Brain pericyte (primary cell): Measurements from ENCODE around the gene ATP6V0C.

Experiments used
- DNase-seq: peaks from one replicate; pipeline ENCODE4 v3.0.0-alpha.2; 2012; ENCODE audit warnings: low read depth, low spot score

Gene ATP6V0C

GRCh38 chr16:2513405-2514332 is at the start of gene ATP6V0C:
Gene ATP6V0C, plus strand, starts transcription at chr16:2513952. Its CDS starts 152 bp downstream, at chr16:2514104.
- no peak for DNase-seq

- DNase-seq: no peak
Measured at GRCh38 chr16:2464333-2464732, 49.4 kb upstream of the ATP6V0C start.

GRCh38 chr16:2465653-2466415 is 47.9 kb upstream of the ATP6V0C start:
- DNase-seq: no peak

GRCh38 chr16:2466667-2467527 is 46.9 kb upstream of the ATP6V0C start:
- no peak for DNase-seq

GRCh38 chr16:2467528-2468232 is 46.1 kb upstream of the ATP6V0C start:
- DNase-seq: no peak

- DNase-seq: no peak
Measured at GRCh38 chr16:2468233-2468724, 45.5 kb upstream of the ATP6V0C start.

GRCh38 chr16:2468725-2469398 is 44.9 kb upstream of the ATP6V0C start:
- no peak for DNase-seq

GRCh38 chr16:2469399-2470233 is 44.1 kb upstream of the ATP6V0C start:
- no peak for DNase-seq

GRCh38 chr16:2470234-2470601 is 43.5 kb upstream of the ATP6V0C start:
- no peak for DNase-seq

- DNase-seq: no peak
Measured at GRCh38 chr16:2470603-2471015, 43.1 kb upstream of the ATP6V0C start.

- no peak for DNase-seq
Measured at GRCh38 chr16:2471016-2471652, 42.6 kb upstream of the ATP6V0C start, which contains the start of gene NTN3. Gene NTN3, plus strand, starts transcription at chr16:2471297. Its CDS starts 405 bp downstream, at chr16:2471702.

- no peak for DNase-seq
Measured at GRCh38 chr16:2471653-2472487, 41.9 kb upstream of the ATP6V0C start.

- no peak for DNase-seq
Measured at GRCh38 chr16:2472488-2472864, 41.3 kb upstream of the ATP6V0C start.

- no peak for DNase-seq
Measured at GRCh38 chr16:2472885-2473445, 40.8 kb upstream of the ATP6V0C start.

- no peak for DNase-seq
Measured at GRCh38 chr16:2473446-2473926, 40.3 kb upstream of the ATP6V0C start.

- DNase-seq: no peak
Measured at GRCh38 chr16:2473999-2474876, 39.5 kb upstream of the ATP6V0C start.
